Epithelial cell of umbilical artery (primary cell): ENCODE results near the gene CD86. TPM values are rescaled to one million over a fixed set of nuclear protein-coding genes. Genes with fewer than 3 reads are reported as not detected.

Experiments used
- total RNA-seq: library from RNA; depleted of rRNA; stranded (reverse); fragments of >200 nt; gene quantifications from 2 replicates; pipeline ENCODE4 v1.2.3, GENCODE V29; 2014

The CD86 gene, protein sequence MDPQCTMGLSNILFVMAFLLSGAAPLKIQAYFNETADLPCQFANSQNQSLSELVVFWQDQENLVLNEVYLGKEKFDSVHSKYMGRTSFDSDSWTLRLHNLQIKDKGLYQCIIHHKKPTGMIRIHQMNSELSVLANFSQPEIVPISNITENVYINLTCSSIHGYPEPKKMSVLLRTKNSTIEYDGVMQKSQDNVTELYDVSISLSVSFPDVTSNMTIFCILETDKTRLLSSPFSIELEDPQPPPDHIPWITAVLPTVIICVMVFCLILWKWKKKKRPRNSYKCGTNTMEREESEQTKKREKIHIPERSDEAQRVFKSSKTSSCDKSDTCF
- not detected in 2 replicates for total RNA-seq

GRCh38 chr3:122055215-122055614 is at the start of gene CD86:
CD86 (plus strand) TSS chr3:122055362; CDS start chr3:122055490, 128 bp downstream.

GRCh38 chr3:122021811-122022401 is 33.3 kb upstream of the CD86 start, which contains the start of gene ILDR1:
ILDR1 (minus strand) TSS chr3:122022247; CDS start chr3:122022077, 170 bp downstream.

Other genes starting within 250 kb of the CD86 start
- 13.0 and 28.3 TPM in 2 replicates for gene IQCB1, start 220.3 kb upstream of the CD86 start, total RNA-seq
- 1.6 and 3.2 TPM in 2 replicates for gene EAF2, start 220.2 kb upstream of the CD86 start, total RNA-seq
- under 0.01 TPM in 1 of 2 replicates, not detected in the other for gene SLC15A2, start 161.0 kb upstream of the CD86 start, total RNA-seq
- not detected in 2 replicates for gene ILDR1, start 33.1 kb upstream of the CD86 start, total RNA-seq
- not detected in 2 replicates for gene CASR, start 128.3 kb downstream of the CD86 start, total RNA-seq